Vagina (tissue), 2 donors: ENCODE results near the gene TNFRSF9. TPM values are rescaled to one million over a fixed set of nuclear protein-coding genes. Genes with fewer than 3 reads are reported as not detected.
A peak's percentile ranks its signal among the peaks of the same experiment; 100 is the strongest.

ENCODE experiments used
- DNase-seq, 2 donors: peaks; one replicate each; pipeline ENCODE4 v3.0.0-alpha.2; 2017; ENCODE audit errors: extremely low spot score in 2 of 2
- H3K27ac ChIP-seq: fragments of 200-600 bp; sonication (generic); one replicate; pipeline ENCODE4 v1.5.1; 2019
- H3K27me3 ChIP-seq: fragments of 200-600 bp; sonication (generic); one replicate; pipeline ENCODE4 v1.5.1; 2019
- H3K36me3 ChIP-seq, 2 donors: fragments of 200-600 bp; sonication (generic); one replicate each; pipeline ENCODE4 v1.5.1; 2017 to 2019
- H3K4me1 ChIP-seq: fragments of 200-600 bp; sonication (generic); one replicate; pipeline ENCODE4 v1.5.1; 2019
- H3K4me3 ChIP-seq, 2 donors: fragments of 200-600 bp; sonication (generic); 1 replicate in 1 of 2; 2 replicates in 1 of 2; pipeline ENCODE4 v1.5.1; 2016 to 2019
- H3K9me3 ChIP-seq: fragments of 200-600 bp; sonication (generic); one replicate; pipeline ENCODE4 v1.5.1; 2019
- CTCF ChIP-seq, 3 experiments: fragments of 450-650 bp in 2 of 3; fragments of 200-600 bp in 1 of 3; sonication (generic) in 1 of 3; IDR thresholded peaks; one replicate each; pipeline ENCODE4 v1.5.1; 2017 to 2019; ENCODE audit warnings: antibody characterized with exemption in 3 of 3, mild to moderate bottlenecking in 2 of 3, moderate library complexity in 2 of 3
- POLR2A ChIP-seq, 2 donors: fragments of 450-650 bp; IDR thresholded peaks; one replicate each; pipeline ENCODE4 v1.6.1; 2017; ENCODE audit warnings: antibody characterized with exemption in 2 of 2, mild to moderate bottlenecking in 2 of 2, moderate library complexity in 2 of 2
- POLR2AphosphoS5 ChIP-seq, 2 donors: sonication (generic); formaldehyde crosslinking; IDR thresholded peaks; one replicate each; pipeline ENCODE4 v1.9.0; 2017; ENCODE audit warnings: antibody characterized with exemption in 2 of 2, mild to moderate bottlenecking in 2 of 2, low read depth in 1 of 2; ENCODE audit not compliant: insufficient read depth in 1 of 2
- intact Hi-C: fragments of 100-400 bp; cut with DNase I; formaldehyde crosslinking; loops from one replicate; pipeline ENCODE4 v1.15.1; 2023
- total RNA-seq: library from RNA; depleted of rRNA; stranded (reverse); fragments of >200 nt; gene quantifications from one replicate; pipeline ENCODE4 v1.2.3, GENCODE V29; 2016

Gene TNFRSF9
- total RNA-seq, 1 donor from 2014 or later = not detected

DNA sequence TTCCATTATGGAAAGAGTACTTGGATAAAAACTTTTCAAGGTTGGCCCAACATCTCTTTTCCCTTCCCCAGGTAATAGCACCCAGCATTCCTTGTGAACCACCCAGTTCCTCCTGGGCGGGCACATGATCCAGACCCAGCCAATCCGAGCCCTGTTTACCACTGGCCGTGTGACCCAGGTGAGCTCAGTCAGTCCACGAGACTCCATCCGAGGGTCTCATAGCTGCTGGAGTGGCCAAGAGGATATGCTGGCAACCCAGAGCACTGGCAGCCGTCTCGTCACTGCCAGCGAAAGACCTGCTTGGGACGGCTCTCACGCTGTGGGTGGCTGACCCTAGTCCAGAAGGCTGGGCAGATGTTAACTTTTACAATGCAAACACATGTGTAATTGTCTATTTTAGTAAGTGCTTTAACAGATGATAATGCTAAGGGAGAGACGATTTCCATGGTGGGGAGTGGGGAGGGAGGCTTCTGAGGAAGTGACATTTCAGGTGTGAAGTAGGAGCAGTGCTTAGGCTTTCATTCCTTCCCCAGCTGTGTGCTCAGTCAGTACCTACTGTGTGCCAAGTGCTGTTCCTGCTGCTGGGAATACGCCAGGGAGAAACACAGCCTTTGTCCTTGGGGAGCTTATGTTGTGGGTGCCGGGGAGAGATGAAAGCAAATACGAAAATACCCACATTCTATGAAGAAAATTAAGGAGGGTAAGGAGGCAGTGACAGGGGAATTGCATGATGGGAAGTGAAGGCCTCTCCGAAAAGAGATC lies 45.4 kb upstream of the TNFRSF9 start:
- H3K36me3 ChIP-seq = peaks cover 0 to 35% of the 10 kb centered on the region in 2 donors
- TF ChIP-seq POLR2A (IDR thresholded peaks at IDR 0.05) (no peak), CTCF (IDR thresholded peaks at IDR 0.05) (no peak), POLR2AphosphoS5 (IDR thresholded peaks at IDR 0.05; ENCODE audit: insufficient read depth in 1 of 2, low read depth in 1 of 2) (no peak)

GRCh38 chr1:7984811-7985210 lies 44.2 kb upstream of the TNFRSF9 start:
- peaks cover 0 to 35% of the 10 kb centered on the region in 2 donors for H3K36me3 ChIP-seq
- no peaks in the 10 kb centered on the region for H3K27me3 ChIP-seq
- intact Hi-C loops = loop anchor here (5.0 to 10.0 kb wide), 2 partner anchors 330 to 362 kb away; partner anchors contain the start of gene SLC45A1
- H3K4me1 ChIP-seq = peaks cover 10% of the 10 kb centered on the region
- TF ChIP-seq CTCF (IDR thresholded peaks at IDR 0.05) (no peak), POLR2A (IDR thresholded peaks at IDR 0.05) (no peak), POLR2AphosphoS5 (IDR thresholded peaks at IDR 0.05; ENCODE audit: insufficient read depth in 1 of 2, low read depth in 1 of 2) (no peak)
- no peak overlapping the region for H3K4me3 ChIP-seq
- H3K9me3 ChIP-seq = no peaks in the 10 kb centered on the region
- H3K27ac ChIP-seq = no peak overlapping the region
- DNase-seq = no peak

More for the DNA sequence above, 45.4 kb upstream of the TNFRSF9 start:
- intact Hi-C loops = loop anchor here (10.0 kb wide), 1 partner anchor 329 kb away; the partner anchor contains the start of gene SLC45A1
- H3K27ac ChIP-seq = no peak overlapping the region
- no peak for DNase-seq
- no peak overlapping the region for H3K4me3 ChIP-seq
- H3K27me3 ChIP-seq = no peaks in the 10 kb centered on the region
- no peaks in the 10 kb centered on the region for H3K9me3 ChIP-seq
- peaks cover 10% of the 10 kb centered on the region for H3K4me1 ChIP-seq

DNA sequence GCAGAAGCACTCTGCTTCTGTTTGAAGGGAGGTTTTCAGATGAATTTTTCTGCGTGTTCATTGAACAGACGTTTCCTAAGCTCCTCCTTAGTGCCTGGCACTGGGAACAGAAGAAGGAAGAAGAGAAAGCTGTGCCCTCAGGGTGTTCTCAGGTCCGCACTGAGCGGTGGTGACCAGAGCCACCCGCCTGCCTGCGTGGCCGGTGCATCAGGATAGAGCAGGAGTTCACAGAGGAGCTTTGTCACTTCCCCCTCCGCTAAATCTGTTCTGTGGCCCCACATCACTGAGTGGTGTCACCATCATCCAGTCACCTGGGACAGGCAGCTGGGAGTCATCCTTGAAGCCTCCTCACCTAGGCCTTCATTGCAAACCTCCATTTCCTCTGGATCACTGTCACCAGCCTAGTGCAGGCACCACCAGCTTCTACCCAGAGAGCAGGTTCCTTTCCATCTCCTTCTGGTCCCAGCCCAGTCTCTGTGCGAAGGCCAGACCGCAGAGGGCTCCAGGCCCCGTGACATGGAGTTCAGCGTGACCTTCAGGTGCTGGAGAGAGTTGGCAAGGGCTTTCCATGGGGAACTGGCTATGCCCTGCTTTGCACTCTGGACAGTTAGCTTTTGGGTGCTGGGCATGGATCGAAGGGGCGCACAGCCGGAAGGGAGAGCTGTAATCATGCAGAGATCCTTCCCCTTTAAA lies 42.6 kb upstream of the TNFRSF9 start:
- no peak overlapping the region for H3K4me3 ChIP-seq
- intact Hi-C loops = loop anchor here (5.0 to 10.0 kb wide), 2 partner anchors 332 to 364 kb away; partner anchors contain the start of gene SLC45A1
- H3K9me3 ChIP-seq = no peaks in the 10 kb centered on the region
- H3K27me3 ChIP-seq = no peaks in the 10 kb centered on the region
- H3K36me3 ChIP-seq = peaks cover 4 to 50% of the 10 kb centered on the region in 2 donors
- H3K27ac ChIP-seq = peak overlapping the region; percentile 69
- DNase-seq = no peak
- H3K4me1 ChIP-seq = peaks cover 10% of the 10 kb centered on the region
- no peak for TF ChIP-seq CTCF (IDR thresholded peaks at IDR 0.05)
- no peak for TF ChIP-seq POLR2AphosphoS5 (IDR thresholded peaks at IDR 0.05; ENCODE audit: insufficient read depth in 1 of 2, low read depth in 1 of 2)

GRCh38 chr1:7980984-7981383 lies 40.3 kb upstream of the TNFRSF9 start:
- DNase-seq = no peak
- peaks cover 4 to 55% of the 10 kb centered on the region in 2 donors for H3K36me3 ChIP-seq
- H3K4me3 ChIP-seq = no peak overlapping the region
- TF ChIP-seq POLR2AphosphoS5 (IDR thresholded peaks at IDR 0.05; ENCODE audit: insufficient read depth in 1 of 2, low read depth in 1 of 2) (no peak), POLR2A (IDR thresholded peaks at IDR 0.05) (no peak), CTCF (IDR thresholded peaks at IDR 0.05) (no peak)
- no peaks in the 10 kb centered on the region for H3K27me3 ChIP-seq
- intact Hi-C loops = loop anchor here (5.0 to 10.0 kb wide), 2 partner anchors 334 to 366 kb away; partner anchors contain the start of gene SLC45A1
- peaks cover 10% of the 10 kb centered on the region for H3K4me1 ChIP-seq
- no peaks in the 10 kb centered on the region for H3K9me3 ChIP-seq
- H3K27ac ChIP-seq = no peak overlapping the region
